Stimulated activated naive B cell treated with anti-CD40 and anti-IgM and Interleukin-4, amounts not matched to agents 10 μg/mL and 1 μg/mL and 100 μg/mL, for 72 hours (primary cell): Measurements from ENCODE around the gene MED6.
A peak's percentile ranks its signal among the peaks of the same experiment; 100 is the strongest.

Source experiments
- ATAC-seq, 2 donors: fragments of 150-1000 bp; cut with Tn5 transposase; replicated peaks; 2 replicates each; pipeline ENCODE4 v1.10.0; 2021; ENCODE audit warnings: moderate library complexity in 1 of 2
- DNase-seq: peaks from one replicate; pipeline ENCODE4 v3.0.0; 2021
- H3K27ac Mint-ChIP-seq: one replicate; pipeline ENCODE4 v1.8.0; 2022; ENCODE audit warnings: mild to moderate bottlenecking, mixed read lengths
- H3K27me3 Mint-ChIP-seq, 2 donors: one replicate each; pipeline ENCODE4 v1.8.0; 2022; ENCODE audit warnings: mixed read lengths in 2 of 2
- H3K36me3 Mint-ChIP-seq, 2 donors: one replicate each; pipeline ENCODE4 v1.8.0; 2022; ENCODE audit warnings: mixed read lengths in 2 of 2, mild to moderate bottlenecking in 1 of 2
- H3K4me1 Mint-ChIP-seq, 2 donors: one replicate each; pipeline ENCODE4 v1.8.0; 2022; ENCODE audit warnings: mixed read lengths in 2 of 2, mild to moderate bottlenecking in 1 of 2
- H3K4me3 Mint-ChIP-seq, 2 donors: one replicate each; pipeline ENCODE4 v1.8.0; 2022; ENCODE audit warnings: mild to moderate bottlenecking in 2 of 2, mixed read lengths in 2 of 2, moderate library complexity in 1 of 2
- H3K9me3 Mint-ChIP-seq, 2 donors: one replicate each; pipeline ENCODE4 v1.8.0; 2022; ENCODE audit warnings: mixed read lengths in 2 of 2, mild to moderate bottlenecking in 1 of 2

MED6 gene

DNA sequence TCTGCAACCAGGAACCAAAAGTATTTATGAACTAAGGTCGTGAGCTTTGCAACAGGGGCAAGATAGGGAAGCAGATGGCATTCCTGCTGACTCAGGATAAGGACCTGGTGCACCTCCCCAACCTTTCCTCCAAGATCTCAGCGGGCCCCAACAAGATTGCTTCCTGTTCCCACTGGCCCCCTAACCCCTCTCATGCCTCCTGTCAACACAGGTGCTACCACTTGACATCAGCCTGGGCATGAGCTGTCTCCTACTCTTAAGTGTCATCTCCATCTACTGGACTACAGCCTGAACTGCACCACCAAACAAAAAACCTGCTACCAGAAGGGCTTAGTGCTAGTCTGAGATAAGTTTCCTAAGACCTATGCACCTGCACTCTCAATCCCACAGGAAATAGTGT, 32.7 kb downstream of the MED6 start:
- ATAC-seq: peak; percentile 66 to 76
- Mint-ChIP-seq H3K27me3 (no peaks in the 10 kb centered on the region), H3K4me1 (peaks cover 5 to 17% of the 10 kb centered on the region in 2 donors), H3K27ac (peak overlapping the region; percentile 10), H3K4me3 (no peak overlapping the region), H3K9me3 (peaks cover 15 to 27% of the 10 kb centered on the region in 2 donors), H3K36me3 (peaks cover 77 to 94% of the 10 kb centered on the region in 2 donors)
- no peak for DNase-seq

DNA sequence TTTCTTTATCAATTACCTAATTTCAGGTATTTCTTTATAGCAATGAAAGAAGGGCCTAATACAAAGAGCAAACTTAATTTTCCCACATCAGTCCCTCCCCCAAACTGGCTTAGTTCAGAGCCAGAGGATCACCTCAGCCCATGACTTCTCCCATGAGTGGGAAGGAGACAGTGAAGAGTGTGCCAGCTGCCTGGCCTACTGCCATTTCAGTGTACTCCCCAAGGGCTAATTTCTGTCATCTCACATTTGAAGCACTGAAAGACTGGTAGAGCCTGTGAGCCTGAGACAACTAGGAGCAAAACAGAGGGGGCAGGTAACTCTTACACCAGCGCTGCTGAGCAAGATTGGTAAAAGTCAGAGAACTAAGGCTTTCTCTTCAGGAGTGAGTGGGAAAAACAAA, 36.6 kb downstream of the MED6 start:
- DNase-seq (no peak), ATAC-seq (no peak)
- H3K27ac Mint-ChIP-seq: no peak overlapping the region
- H3K4me3 Mint-ChIP-seq: no peak overlapping the region
- peaks cover 73 to 90% of the 10 kb centered on the region in 2 donors for H3K36me3 Mint-ChIP-seq
- H3K9me3 Mint-ChIP-seq: peaks cover 25 to 35% of the 10 kb centered on the region in 2 donors
- no peaks in the 10 kb centered on the region for H3K27me3 Mint-ChIP-seq
- peaks cover 0 to 5% of the 10 kb centered on the region in 2 donors for H3K4me1 Mint-ChIP-seq

DNA sequence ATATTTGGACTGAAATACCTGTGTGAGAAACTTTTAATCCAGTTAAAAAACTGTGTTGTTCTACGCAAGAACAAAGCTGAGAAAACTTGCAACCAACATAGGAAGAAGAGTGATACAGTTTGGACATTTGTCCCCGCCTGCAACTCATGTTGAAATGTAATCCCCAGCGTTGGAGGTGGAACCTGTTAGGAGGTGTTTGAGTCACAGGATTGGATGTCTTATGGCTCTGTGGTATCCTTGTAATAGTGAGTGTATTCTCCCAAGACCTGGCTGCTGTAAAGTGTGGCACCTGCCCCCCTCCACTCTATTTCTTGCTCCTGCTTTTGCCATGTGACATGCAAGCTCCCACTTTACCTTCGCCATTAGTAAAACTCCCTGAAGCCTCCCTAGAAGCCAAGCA, 37.0 kb downstream of the MED6 start:
- Mint-ChIP-seq H3K9me3 (peaks cover 25 to 35% of the 10 kb centered on the region in 2 donors), H3K4me1 (peaks cover 0 to 5% of the 10 kb centered on the region in 2 donors), H3K27me3 (no peaks in the 10 kb centered on the region), H3K4me3 (no peak overlapping the region), H3K27ac (no peak overlapping the region), H3K36me3 (peaks cover 73 to 89% of the 10 kb centered on the region in 2 donors)
- ATAC-seq (no peak), DNase-seq (no peak)

DNA sequence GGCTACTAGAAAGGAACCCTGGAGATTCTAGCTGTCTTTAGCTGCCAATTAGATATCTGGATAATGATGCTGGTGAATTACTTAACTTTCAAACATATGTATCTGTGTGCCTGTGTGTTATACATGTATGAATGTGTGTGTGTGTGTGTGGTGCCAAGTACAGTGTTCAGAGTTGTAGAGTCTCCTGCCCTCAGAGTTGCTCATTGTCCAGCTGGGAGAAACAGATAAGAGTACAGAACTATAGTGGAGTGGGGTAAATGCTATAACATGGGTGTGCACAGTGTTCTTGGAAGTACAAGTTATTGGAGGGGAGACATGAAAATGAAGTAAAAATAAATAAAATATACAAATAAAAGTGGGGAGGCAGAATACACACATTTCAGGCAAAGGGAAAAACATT, 42.1 kb downstream of the MED6 start:
- ATAC-seq (no peak), DNase-seq (no peak)
- H3K36me3 Mint-ChIP-seq: peaks cover 50 to 61% of the 10 kb centered on the region in 2 donors
- peaks cover 0 to 10% of the 10 kb centered on the region in 2 donors for H3K4me1 Mint-ChIP-seq
- H3K27me3 Mint-ChIP-seq: no peaks in the 10 kb centered on the region
- no peak overlapping the region for H3K4me3 Mint-ChIP-seq
- H3K27ac Mint-ChIP-seq: no peak overlapping the region
- H3K9me3 Mint-ChIP-seq: peaks cover 20% of the 10 kb centered on the region in 2 donors

DNA sequence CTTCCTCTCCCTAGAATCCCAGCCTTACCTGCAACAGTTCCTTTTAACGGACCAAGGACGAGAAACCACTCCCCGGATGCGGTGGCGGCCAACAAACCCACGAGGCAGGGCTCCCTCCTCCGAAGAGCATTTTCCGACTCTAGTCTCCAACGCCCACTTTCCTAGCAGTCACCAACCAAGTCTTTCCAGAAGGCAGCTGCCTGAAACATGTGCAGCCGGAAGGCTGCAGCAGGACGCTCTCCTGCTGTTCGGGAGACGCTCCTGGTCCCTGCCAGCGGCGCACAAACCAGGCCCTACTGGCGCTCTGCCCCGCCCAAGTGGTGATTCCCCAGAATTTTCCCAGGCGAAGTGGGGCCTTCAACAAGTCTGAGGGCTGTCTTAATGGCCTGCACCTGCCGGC, 44.6 kb downstream of the MED6 start:
- no peak overlapping the region for H3K27ac Mint-ChIP-seq
- no peak for DNase-seq

DNA sequence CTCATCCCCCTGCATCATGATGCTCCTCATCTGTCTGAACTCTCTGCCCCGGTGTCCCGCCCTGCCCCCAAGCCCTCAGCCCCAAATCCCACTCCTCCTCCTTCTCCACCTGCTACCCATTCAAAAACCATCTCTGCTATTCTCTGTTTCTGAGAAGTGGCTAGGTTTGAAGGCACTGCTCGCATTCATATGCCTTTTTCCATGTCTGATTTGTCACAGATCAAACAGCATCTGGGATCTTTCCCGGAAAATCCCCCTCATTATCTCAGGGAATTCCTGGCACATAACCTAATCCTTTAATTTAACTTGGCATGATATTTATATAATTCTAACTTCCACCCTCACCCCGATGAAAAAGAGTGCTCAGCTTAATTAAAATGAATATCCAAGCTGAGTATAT, 62.4 kb downstream of the MED6 start:
- H3K4me3 Mint-ChIP-seq: no peak overlapping the region
- H3K9me3 Mint-ChIP-seq: peaks cover 5 to 8% of the 10 kb centered on the region in 2 donors
- ATAC-seq: no peak
- H3K27ac Mint-ChIP-seq: no peak overlapping the region
- H3K27me3 Mint-ChIP-seq: no peaks in the 10 kb centered on the region
- no peak for DNase-seq
- peaks cover 3 to 27% of the 10 kb centered on the region in 2 donors for H3K4me1 Mint-ChIP-seq
- peaks cover 20 to 31% of the 10 kb centered on the region in 2 donors for H3K36me3 Mint-ChIP-seq

More for the DNA sequence above, 44.6 kb downstream of the MED6 start:
- no peak for ATAC-seq
- peak overlapping the region; percentile 21 to 33 for H3K4me3 Mint-ChIP-seq
- H3K27me3 Mint-ChIP-seq: no peaks in the 10 kb centered on the region
- H3K9me3 Mint-ChIP-seq: peaks cover 4 to 6% of the 10 kb centered on the region in 2 donors
- peaks cover 25 to 39% of the 10 kb centered on the region in 2 donors for H3K36me3 Mint-ChIP-seq
- H3K4me1 Mint-ChIP-seq: peaks cover 0 to 10% of the 10 kb centered on the region in 2 donors

DNA sequence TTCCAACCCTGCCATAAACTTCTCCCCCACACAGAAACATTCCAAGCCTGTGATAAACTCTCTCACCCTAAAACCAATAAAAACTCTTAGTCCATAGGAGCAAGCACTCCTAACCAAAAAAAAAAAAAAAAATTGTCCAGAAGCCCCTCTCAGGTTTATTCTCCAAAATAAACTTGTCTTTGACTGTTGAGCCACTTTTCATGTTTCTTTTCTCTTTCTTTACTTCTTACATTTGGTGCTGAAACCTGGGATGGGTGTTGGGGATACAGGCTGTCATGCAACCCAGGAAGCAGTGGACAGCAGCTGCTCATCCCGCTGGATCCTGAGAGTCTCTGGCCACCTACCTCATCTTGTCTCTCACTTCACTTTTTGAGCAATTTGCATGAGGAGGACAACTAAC, 63.6 kb downstream of the MED6 start:
- peaks cover 5 to 11% of the 10 kb centered on the region in 2 donors for H3K9me3 Mint-ChIP-seq
- no peaks in the 10 kb centered on the region for H3K27me3 Mint-ChIP-seq
- DNase-seq (no peak), ATAC-seq (no peak)
- no peak overlapping the region for H3K27ac Mint-ChIP-seq
- peaks cover 3 to 27% of the 10 kb centered on the region in 2 donors for H3K4me1 Mint-ChIP-seq
- H3K36me3 Mint-ChIP-seq: peaks cover 29 to 41% of the 10 kb centered on the region in 2 donors
- no peak overlapping the region for H3K4me3 Mint-ChIP-seq

DNA sequence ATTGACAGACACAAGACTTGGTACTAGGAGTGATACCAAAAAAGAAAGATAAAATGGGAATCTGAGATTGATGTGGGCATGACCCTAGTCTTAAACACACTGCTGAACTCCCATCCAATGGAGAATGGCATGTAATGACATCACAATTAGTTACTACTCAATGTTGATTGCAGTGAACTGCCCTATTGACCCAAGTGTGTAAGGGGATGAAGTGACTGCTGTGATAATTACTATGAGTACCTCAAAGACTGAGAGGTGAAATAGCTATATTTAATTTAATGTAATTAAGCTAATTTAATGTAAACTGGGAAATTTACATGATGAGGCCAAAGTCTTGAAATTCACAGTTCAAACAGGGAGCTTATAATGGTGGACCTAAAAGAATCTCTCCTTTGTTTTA, 65.6 kb downstream of the MED6 start, which contains the start of gene ADAM20:
Gene ADAM20, minus strand, starts transcription at position 101 of the 400 bp plus-strand sequence. CDS start 10,247 bp downstream, outside the sequence.
- Mint-ChIP-seq H3K27ac (no peak within 1 kb of the TSS), H3K36me3 (peaks cover 39 to 52% of the 10 kb centered on the region in 2 donors), H3K4me3 (no peak within 1 kb of the TSS), H3K9me3 (peaks cover 10 to 13% of the 10 kb centered on the region in 2 donors), H3K4me1 (peaks cover 3 to 25% of the 10 kb centered on the region in 2 donors), H3K27me3 (no peaks in the 10 kb centered on the region)
- DNase-seq (no peak), ATAC-seq (no peak)
